Large intestine (tissue), 3 donors: Measurements from ENCODE around the gene C10orf143. TPM values are rescaled to one million over a fixed set of nuclear protein-coding genes. Genes with fewer than 3 reads are reported as not detected.

Experiments
- DNase-seq, 2 donors: peaks; one replicate each; pipeline versions ENCODE4 v3.0.0 to v3.0.0-alpha.2; 2013
- H3K27ac ChIP-seq: one replicate; pipeline ENCODE4 v1.5.1; 2013; ENCODE audit warnings: low read length
- H3K27me3 ChIP-seq: 2 replicates; pipeline ENCODE4 v1.6.1; 2013; ENCODE audit warnings: low read length; ENCODE audit not compliant: control insufficient read depth, insufficient read depth
- H3K36me3 ChIP-seq: 2 replicates; pipeline ENCODE4 v1.6.1; 2013; ENCODE audit warnings: low read length; ENCODE audit not compliant: control insufficient read depth, insufficient read depth
- H3K4me1 ChIP-seq: one replicate; pipeline ENCODE4 v1.6.1; 2013; ENCODE audit warnings: low read length; ENCODE audit not compliant: control insufficient read depth, insufficient read depth
- H3K4me3 ChIP-seq: one replicate; pipeline ENCODE4 v1.5.1; 2013; ENCODE audit warnings: low read length
- H3K9me3 ChIP-seq: one replicate; pipeline ENCODE4 v1.6.1; 2013; ENCODE audit warnings: mild to moderate bottlenecking, low read depth, low read length, moderate library complexity; ENCODE audit not compliant: control insufficient read depth
- WGBS: methylation state at CpG from one replicate; pipeline ENCODE4 v1.1.5; 2013; ENCODE audit warnings: low lambda C conversion rate; ENCODE audit not compliant: insufficient coverage; 5-methylcytosine and 5-hydroxymethylcytosine counted together
- polyA plus RNA-seq: library from polyadenylated mRNA; unstranded; fragments of 120-200 nt; gene quantifications from one replicate; pipeline ENCODE4 v1.2.1, GENCODE V29; 2013

The C10orf143 gene
- polyA plus RNA-seq, 1 donor, result 4.7 TPM

DNA sequence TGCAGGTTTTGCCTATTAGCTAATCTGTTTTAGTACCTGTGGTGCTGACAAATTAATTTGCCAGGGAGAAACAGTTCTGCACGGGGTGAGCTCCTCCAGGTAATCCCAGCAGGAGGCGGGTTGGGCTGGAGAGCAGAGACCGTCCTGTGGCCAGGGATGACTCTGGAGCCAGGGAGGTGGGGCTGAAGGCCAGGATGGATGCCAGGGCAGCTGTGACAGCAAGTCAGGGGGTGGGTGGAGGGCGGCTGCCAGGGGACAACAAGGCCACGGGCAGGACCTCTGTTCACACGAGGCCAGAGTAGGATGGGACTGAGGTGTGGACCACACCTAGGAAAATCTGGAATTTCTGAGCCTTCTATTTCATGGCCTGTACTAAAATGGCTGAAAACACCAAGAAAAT lies 48.9 kb downstream of the C10orf143 start:
- WGBS, result no CpG with 5 or more reads among the region's 6 CpGs
- Histone ChIP-seq H3K9me3 (no peaks in the 10 kb centered on the region), H3K4me1 (no peaks in the 10 kb centered on the region), H3K27ac (no peak overlapping the region), H3K36me3 (no peaks in the 10 kb centered on the region), H3K4me3 (no peak overlapping the region), H3K27me3 (no peaks in the 10 kb centered on the region)
- no peak for DNase-seq

DNA sequence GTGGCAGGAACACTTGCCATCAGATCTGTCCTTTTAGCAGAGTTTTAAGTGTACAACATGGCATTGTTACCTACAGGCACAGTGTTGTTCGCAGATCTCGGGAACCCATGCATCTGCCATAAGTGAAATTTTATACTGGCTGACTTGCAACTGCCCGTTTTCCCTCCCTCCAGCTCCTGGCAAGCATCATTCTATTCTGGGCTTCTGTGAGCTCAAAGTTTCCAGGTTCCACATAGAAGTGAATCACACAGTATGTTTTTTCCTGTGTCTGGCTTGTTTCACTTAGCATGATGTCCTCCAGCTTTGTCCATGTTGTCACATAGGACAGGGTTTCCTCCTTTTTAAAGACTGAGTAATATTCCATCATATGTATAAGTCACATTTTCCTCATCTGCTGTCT lies 56.6 kb downstream of the C10orf143 start:
- no peak overlapping the region for H3K4me3 ChIP-seq
- no peaks in the 10 kb centered on the region for H3K9me3 ChIP-seq
- no peaks in the 10 kb centered on the region for H3K36me3 ChIP-seq
- H3K27me3 ChIP-seq, result no peaks in the 10 kb centered on the region
- DNase-seq, result no peak
- WGBS, result no CpG with 5 or more reads among the region's 3 CpGs
- no peaks in the 10 kb centered on the region for H3K4me1 ChIP-seq
- H3K27ac ChIP-seq, result no peak overlapping the region

DNA sequence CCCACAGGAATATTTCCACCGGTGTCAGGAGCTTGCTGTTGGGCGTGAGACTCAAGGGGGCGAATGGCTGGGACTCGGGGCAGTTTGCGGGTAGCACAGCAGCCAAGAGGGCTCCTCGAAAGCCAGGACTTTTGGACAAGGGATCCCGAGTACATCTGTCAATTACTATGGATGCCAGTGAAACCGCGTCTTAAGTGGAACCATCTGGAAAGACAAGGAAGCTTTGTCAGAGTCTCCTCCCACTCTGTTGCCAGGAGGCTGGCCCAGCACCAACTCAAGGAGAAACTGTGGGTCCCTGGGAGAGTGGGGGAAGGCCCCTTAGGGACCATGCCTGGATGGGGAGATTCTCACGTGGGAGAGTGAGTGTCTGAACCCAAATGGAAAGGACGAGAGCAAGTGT lies 57.1 kb downstream of the C10orf143 start:
- no peaks in the 10 kb centered on the region for H3K9me3 ChIP-seq
- H3K27ac ChIP-seq, result no peak overlapping the region
- DNase-seq, result no peak
- WGBS, result no CpG with 5 or more reads among the region's 11 CpGs
- no peaks in the 10 kb centered on the region for H3K36me3 ChIP-seq
- no peak overlapping the region for H3K4me3 ChIP-seq
- no peaks in the 10 kb centered on the region for H3K4me1 ChIP-seq
- no peaks in the 10 kb centered on the region for H3K27me3 ChIP-seq

DNA sequence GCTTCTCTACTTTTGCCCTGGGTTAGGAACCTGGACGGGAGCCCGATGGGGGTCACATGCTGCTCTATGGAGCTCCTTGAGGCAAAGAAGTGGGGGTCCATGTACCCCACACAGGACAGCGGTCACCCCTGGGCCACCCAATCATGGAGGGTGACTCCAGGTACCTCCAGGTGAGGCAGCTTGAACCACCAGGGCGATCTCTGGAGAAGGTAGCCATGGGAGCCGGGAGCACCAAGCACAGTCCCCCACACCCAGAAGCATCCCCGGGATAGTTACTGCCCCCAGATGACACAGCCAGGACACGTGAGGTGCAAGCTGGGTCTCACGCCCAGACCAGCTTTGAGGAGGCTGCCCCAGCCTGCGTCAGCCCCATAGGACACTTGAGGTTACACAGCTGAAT lies 58.4 kb downstream of the C10orf143 start:
- WGBS, result no CpG with 5 or more reads among the region's 9 CpGs
- Histone ChIP-seq H3K36me3 (no peaks in the 10 kb centered on the region), H3K4me1 (no peaks in the 10 kb centered on the region), H3K9me3 (no peaks in the 10 kb centered on the region), H3K27ac (no peak overlapping the region), H3K27me3 (no peaks in the 10 kb centered on the region), H3K4me3 (no peak overlapping the region)
- DNase-seq, result no peak

DNA sequence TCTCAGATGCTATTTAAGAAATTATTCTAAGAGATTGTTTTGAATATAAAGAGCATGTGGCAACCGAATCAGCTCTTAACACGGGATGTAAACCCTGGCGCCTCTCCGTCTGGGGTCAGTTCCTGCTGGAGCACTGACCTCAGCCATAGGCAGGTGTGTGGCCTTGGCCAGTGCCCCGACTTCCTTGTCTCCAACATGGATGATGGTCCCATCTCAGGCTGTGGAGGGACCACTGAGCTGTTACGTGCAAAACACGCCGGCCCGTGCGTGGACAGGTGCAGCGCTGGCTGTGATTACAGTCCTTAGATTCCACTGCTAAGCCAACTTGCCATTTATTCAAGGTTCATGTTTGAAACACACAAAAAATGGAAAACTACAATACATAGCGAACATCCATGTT lies 59.9 kb downstream of the C10orf143 start:
- no peak for DNase-seq
- peaks cover 3% of the 10 kb centered on the region for H3K9me3 ChIP-seq
- no peaks in the 10 kb centered on the region for H3K36me3 ChIP-seq
- H3K4me3 ChIP-seq, result no peak overlapping the region
- H3K27me3 ChIP-seq, result no peaks in the 10 kb centered on the region
- H3K4me1 ChIP-seq, result no peaks in the 10 kb centered on the region
- no peak overlapping the region for H3K27ac ChIP-seq
- 80% methylated on average over 1 of the region's 12 CpGs for WGBS

DNA sequence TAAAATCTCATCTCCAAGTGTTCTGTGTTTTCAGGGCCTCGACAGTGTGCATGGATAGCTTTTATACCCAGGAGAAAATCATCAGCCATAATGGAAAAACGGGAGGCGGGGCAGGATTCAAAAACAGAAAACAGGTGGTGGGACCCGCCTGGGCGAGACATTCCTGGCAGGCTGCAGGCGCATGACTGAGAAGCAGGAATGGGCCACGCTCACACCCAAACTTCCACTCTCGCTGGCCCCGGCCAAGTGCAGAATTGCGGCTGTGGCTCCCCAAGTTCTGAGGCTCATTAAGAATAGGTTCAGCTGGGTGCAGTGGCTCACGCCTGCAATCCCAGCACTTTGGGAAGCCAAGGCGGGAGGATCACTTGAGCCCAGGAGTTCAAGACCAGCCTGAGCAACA lies 60.6 kb downstream of the C10orf143 start:
- H3K9me3 ChIP-seq, result peaks cover 4% of the 10 kb centered on the region
- no peaks in the 10 kb centered on the region for H3K4me1 ChIP-seq
- DNase-seq, result no peak
- H3K4me3 ChIP-seq, result no peak overlapping the region
- H3K27me3 ChIP-seq, result peaks cover 2% of the 10 kb centered on the region
- WGBS, result no CpG with 5 or more reads among the region's 12 CpGs
- H3K36me3 ChIP-seq, result no peaks in the 10 kb centered on the region
- H3K27ac ChIP-seq, result no peak overlapping the region

DNA sequence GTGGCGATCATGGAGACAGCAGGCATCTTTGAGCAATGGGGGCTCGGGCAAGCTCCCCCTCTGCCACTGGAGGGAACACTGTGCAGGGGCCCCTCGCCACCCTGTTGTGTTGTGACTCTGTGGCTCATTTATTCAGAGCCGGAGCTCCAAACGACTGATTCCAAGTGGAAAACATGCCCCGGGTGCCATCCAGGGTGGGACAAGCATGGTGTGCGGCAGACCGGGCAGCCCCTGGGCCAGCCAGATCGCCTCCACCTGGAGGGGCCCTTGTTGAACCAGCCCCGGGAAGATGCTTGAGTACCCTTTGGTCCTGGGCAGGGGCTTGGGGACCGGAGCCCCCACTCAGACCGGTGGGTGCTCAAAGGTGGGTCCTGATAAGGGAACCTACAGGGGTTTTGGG lies 61.4 kb downstream of the C10orf143 start:
- H3K27me3 ChIP-seq, result peaks cover 10% of the 10 kb centered on the region
- DNase-seq, result no peak
- no CpG with 5 or more reads among the region's 12 CpGs for WGBS
- no peaks in the 10 kb centered on the region for H3K36me3 ChIP-seq
- H3K9me3 ChIP-seq, result peaks cover 4% of the 10 kb centered on the region
- H3K4me3 ChIP-seq, result no peak overlapping the region
- no peaks in the 10 kb centered on the region for H3K4me1 ChIP-seq
- no peak overlapping the region for H3K27ac ChIP-seq

DNA sequence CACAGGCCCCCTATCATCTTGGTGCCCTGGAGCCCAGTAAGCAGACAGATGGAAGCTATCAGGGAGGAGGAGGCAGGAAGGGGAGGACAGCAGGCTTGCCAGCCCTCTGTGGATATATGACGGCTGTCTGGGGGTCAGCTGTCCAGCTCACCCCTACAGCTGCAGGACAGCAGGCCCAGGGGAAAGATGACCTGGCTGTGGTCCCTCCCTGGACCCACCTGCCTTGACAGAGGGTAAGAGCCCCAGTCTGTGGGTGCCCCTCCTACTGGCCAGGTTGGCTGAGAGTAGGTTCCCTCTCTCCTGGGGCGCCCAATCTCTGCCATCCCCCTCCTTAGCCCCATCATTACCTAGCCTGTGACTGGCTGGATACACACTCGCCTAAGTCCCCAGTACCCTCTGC lies 62.5 kb downstream of the C10orf143 start:
- Histone ChIP-seq H3K36me3 (no peaks in the 10 kb centered on the region), H3K27ac (no peak overlapping the region), H3K27me3 (peaks cover 14% of the 10 kb centered on the region), H3K9me3 (peaks cover 4% of the 10 kb centered on the region), H3K4me1 (no peaks in the 10 kb centered on the region), H3K4me3 (no peak overlapping the region)
- DNase-seq, result no peak
- WGBS, result no CpG with 5 or more reads among the region's 3 CpGs

DNA sequence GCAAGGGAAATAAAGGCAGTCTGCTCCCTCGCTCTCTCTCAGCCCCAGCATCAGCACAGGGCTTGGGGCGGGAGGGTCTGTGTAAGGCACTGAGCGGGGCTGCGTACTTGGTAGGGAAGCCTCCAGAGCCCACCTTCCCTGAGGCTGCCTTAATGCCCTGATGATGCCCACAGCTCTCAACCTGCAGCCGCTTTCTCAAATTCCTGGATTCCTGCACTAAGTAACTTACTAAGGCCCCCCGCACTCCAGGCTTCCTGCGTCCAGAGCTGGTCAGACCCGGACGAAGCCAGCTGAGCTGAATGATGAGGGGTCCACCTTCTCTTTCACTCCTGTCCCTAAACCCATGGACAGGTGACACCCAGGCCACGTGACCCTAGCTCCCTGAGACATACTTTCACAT lies 63.3 kb downstream of the C10orf143 start:
- Histone ChIP-seq H3K4me3 (no peak overlapping the region), H3K27me3 (peaks cover 17% of the 10 kb centered on the region), H3K4me1 (no peaks in the 10 kb centered on the region), H3K9me3 (peaks cover 4% of the 10 kb centered on the region), H3K36me3 (no peaks in the 10 kb centered on the region), H3K27ac (no peak overlapping the region)
- no CpG with 5 or more reads among the region's 10 CpGs for WGBS
- DNase-seq, result no peak

DNA sequence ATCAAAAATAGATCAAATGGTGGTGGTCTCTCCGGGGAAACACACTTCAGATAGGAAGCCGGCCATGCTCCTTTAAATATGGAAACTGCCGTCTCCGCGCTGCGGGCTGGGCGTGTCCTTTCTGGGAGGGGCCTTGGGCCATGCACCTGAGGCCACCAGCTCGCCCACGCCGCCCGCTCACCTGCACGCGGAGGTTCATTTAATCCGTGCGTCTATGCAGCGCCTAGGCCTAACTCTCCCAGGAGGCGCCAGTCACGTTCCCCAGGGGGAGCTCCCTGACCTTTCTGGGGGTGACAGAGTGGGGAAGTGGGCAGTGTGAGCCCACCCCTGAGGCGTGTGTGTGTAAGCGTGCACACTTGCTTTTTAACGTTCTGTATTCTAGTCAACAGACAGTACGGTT lies 64.0 kb downstream of the C10orf143 start:
- Histone ChIP-seq H3K27ac (no peak overlapping the region), H3K4me1 (no peaks in the 10 kb centered on the region), H3K36me3 (no peaks in the 10 kb centered on the region), H3K9me3 (peaks cover 4% of the 10 kb centered on the region), H3K27me3 (peaks cover 17% of the 10 kb centered on the region), H3K4me3 (no peak overlapping the region)
- WGBS, result no CpG with 5 or more reads among the region's 22 CpGs
- DNase-seq, result no peak

DNA sequence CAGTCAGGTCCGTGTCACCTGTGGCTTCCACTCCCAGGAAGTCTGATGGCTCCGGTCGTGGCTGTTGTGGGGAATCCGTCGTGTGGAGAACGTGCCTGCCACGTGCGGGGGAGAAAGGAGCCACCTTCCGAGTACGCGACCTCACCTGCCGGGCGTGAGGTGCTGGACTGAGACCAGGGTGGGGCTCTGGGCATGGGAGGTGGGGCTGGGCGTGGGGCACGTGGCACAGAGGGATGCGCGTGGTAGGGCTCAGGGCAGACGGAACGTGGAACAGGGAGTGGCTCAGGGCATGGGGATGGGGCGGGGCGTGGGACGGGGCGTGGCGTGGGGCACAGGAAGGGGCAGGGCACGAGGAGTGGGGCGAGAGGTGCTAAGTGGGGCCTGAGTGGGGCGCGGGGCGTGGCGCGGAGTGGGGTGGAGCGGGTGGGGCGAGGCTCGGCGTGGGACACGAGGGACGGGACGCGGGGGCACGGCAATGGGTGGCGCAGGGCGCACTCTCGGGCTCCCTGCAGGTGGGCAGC lies 64.8 kb downstream of the C10orf143 start:
- no peaks in the 10 kb centered on the region for H3K36me3 ChIP-seq
- H3K9me3 ChIP-seq, result peaks cover 4% of the 10 kb centered on the region
- no CpG with 5 or more reads among the region's 43 CpGs for WGBS
- H3K4me3 ChIP-seq, result no peak overlapping the region
- peaks cover 17% of the 10 kb centered on the region for H3K27me3 ChIP-seq
- H3K27ac ChIP-seq, result no peak overlapping the region
- no peak for DNase-seq
- no peaks in the 10 kb centered on the region for H3K4me1 ChIP-seq
